Skeletal muscle cell (primary cell): ENCODE data around the gene MYO15B.
"Not testable (repeated sequence)": the region's sequence is repeated elsewhere in the genome, so short reads cannot be mapped to it uniquely, and the experiment has no call there.

Experiments used
- DNase-seq: peaks from one replicate; pipeline ENCODE4 v3.0.0-alpha.2; 2010; ENCODE audit warnings: low read depth
- H3K4me3 ChIP-seq: 2 replicates; pipeline ENCODE4 v1.5.1; 2011; ENCODE audit warnings: low read depth, mild to moderate bottlenecking, control low read depth, low read length, moderate library complexity

The MYO15B gene

GRCh38 chr17:75634754-75635609 lies 47.4 kb downstream of the MYO15B start:
- DNase-seq: no peak
- no peak overlapping the region for H3K4me3 ChIP-seq

- H3K4me3 ChIP-seq: no peak overlapping the region
- DNase-seq: no peak
Measured at GRCh38 chr17:75635610-75636202, 48.1 kb downstream of the MYO15B start.

- DNase-seq: no peak
- H3K4me3 ChIP-seq: no peak overlapping the region
Measured at GRCh38 chr17:75636381-75637142, 49.0 kb downstream of the MYO15B start.

- no peak overlapping the region for H3K4me3 ChIP-seq
- no peak for DNase-seq
Measured at GRCh38 chr17:75637143-75637538, 49.5 kb downstream of the MYO15B start.

DNA sequence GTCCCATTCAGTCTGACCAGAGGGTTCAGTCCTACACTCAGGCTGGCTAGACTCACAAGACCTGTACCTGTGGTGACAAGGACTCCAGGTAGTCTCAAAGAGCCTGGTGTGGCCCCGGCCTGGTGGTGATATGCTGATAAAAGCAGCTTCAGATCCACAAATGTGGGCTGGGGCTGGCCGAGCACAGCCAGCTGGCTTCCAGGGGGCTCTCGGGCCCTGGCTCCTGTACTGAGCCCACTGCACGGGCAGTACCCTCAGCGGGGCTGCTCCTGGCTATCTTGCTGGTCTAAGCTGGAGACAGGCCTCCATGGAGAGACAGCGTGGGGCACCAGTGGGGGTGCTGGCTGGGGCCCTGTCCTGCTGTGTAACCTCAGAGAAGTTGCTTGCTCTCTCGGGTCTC lies 50.0 kb downstream of the MYO15B start:
- H3K4me3 ChIP-seq: no peak overlapping the region
- DNase-seq: no peak

- H3K4me3 ChIP-seq, DNase-seq: not testable (repeated sequence)
Measured at GRCh38 chr17:75638039-75638438, 50.4 kb downstream of the MYO15B start.

GRCh38 chr17:75638893-75639292 lies 51.3 kb downstream of the MYO15B start:
- DNase-seq: no peak
- H3K4me3 ChIP-seq: no peak overlapping the region

DNA sequence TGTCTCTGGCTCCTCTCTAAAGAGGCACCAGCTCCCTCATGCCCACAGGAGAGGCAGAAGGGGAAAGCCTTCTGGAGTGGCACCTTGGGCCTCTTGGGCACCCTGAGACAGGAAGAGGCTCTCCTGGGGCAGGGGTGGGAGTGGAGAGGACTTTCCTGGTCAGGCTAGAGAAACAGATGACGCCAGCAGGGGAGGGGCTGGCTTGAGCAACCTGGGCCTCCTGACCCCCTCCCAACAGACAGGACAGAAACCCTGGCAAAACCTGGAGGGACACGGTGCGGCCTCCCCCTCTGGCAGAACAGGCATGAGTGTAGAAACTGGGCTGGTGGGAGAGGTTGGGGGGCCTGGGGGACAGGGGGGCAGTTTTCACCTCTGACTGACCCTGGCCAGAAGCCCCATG lies 51.7 kb downstream of the MYO15B start:
- DNase-seq: no peak
- H3K4me3 ChIP-seq: no peak overlapping the region

GRCh38 chr17:75639771-75640555 lies 52.4 kb downstream of the MYO15B start:
- DNase-seq: no peak

DNA sequence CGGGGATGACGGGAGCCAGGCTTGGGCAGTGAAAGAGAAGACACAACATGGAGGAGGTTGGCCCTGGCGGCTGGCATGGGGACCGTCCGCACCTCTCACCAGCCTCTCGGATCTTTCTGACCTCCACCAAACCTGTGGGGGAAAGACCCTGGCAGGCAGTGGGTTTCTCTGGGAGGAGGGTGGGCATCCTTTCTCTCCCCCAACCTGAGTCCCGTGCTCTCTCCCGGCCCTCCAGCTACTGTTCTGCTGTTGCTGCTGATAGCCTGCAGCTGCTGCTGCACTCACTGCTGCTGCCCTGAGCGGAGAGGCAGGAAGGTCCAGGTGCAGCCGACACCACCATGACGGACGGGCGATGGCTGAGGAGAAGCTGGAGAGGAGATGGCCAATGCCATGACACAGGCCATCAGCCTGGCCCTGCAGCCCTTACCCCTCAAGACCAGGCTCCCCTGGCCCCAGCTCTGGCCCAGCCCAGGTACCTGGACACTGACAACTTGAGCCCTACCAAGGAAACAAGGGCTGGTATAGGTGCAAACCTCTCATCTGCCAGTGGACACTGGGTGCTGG lies 53.0 kb downstream of the MYO15B start:
- H3K4me3 ChIP-seq: no peak overlapping the region

More at GRCh38 chr17:75639771-75640555, 52.4 kb downstream of the MYO15B start:
- no peak overlapping the region for H3K4me3 ChIP-seq

DNA sequence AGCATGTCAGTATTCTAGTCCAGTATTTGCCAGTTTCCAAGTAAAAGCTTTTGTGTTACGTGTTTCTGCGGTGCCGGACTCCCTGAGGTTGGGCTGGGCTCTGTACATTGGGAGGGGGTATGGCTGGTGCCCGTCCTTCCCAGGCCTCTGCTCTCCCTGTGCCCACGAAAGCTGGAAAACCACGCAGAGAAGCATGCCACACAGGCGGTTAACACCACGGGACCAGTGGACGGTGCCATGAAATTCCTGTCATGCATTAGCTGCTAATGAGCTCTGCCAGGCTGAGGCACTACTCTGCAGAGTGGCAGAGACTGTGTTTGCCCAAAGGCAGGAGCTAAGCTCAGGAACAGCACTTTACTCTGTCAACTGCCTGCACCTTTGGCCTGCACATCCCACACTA lies 53.7 kb downstream of the MYO15B start:
- no peak for DNase-seq
- H3K4me3 ChIP-seq: no peak overlapping the region

More for the DNA sequence above, 53.0 kb downstream of the MYO15B start:
- no peak for DNase-seq

DNA sequence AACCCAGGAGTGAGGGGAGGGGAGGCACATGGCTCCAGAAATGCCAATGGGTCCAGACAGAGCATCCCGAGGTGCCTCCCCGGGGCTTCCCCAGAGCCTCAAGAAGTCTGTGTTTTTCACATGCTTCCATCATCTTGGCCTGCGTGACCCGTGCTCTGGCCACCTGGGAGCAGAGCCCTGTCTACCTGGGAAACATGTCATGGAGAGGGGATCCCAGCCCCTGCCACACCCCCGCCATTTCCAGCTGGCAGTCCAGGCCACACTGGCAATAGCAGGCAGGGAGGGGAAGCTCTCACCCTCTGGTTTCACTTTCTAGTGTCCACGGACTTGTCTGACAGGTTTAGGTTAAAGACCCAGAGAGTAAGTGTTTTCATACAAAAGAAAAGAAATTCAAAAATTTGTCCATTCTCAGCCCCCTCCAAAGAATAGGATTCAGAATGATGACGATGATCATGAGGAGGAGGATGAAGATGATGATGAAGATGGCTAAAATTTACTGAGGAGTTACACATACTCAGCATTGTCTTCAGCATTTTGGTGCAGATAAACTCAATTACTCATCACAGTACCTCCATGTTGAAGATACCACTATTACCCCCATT lies 54.7 kb downstream of the MYO15B start:
- DNase-seq: no peak

GRCh38 chr17:75642784-75643642 lies 55.4 kb downstream of the MYO15B start:
- no peak overlapping the region for H3K4me3 ChIP-seq
- no peak for DNase-seq

More for the DNA sequence above, 54.7 kb downstream of the MYO15B start:
- no peak overlapping the region for H3K4me3 ChIP-seq

DNA sequence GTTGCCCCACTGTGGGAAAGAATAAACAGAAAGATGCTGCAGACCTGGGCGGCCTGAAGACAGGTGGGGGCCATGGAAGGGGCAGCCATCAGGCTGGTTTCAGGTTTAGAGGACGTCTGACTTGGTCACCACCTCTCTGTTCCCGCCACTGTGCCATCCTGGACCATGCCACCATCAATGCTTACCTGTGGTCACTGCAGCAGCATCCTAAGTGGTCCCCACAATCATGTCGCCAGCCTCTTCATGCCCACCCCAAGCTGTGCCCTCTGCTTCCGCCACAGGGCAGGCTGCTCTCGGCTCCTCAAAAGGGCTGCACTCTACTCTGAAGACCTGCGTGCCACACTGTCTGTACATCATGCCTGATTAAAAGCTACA lies 56.0 kb downstream of the MYO15B start:
- DNase-seq: no peak
- no peak overlapping the region for H3K4me3 ChIP-seq

- DNase-seq: no peak
- H3K4me3 ChIP-seq: no peak overlapping the region
Measured at GRCh38 chr17:75645501-75645888, 57.9 kb downstream of the MYO15B start.

- H3K4me3 ChIP-seq: no peak overlapping the region
- no peak for DNase-seq
Measured at GRCh38 chr17:75645889-75646637, 58.5 kb downstream of the MYO15B start.

- no peak overlapping the region for H3K4me3 ChIP-seq
- no peak for DNase-seq
Measured at GRCh38 chr17:75646638-75646992, 59.0 kb downstream of the MYO15B start.
